GF-D8 (cell line): ENCODE results near the gene COMTD1.
A peak's percentile ranks its signal among the peaks of the same experiment; 100 is the strongest.

Experiments used
- DNase-seq: peaks from one replicate; lab custom pipeline; 2025; lab: John Stamatoyannopoulos, UW

Gene COMTD1

DNA sequence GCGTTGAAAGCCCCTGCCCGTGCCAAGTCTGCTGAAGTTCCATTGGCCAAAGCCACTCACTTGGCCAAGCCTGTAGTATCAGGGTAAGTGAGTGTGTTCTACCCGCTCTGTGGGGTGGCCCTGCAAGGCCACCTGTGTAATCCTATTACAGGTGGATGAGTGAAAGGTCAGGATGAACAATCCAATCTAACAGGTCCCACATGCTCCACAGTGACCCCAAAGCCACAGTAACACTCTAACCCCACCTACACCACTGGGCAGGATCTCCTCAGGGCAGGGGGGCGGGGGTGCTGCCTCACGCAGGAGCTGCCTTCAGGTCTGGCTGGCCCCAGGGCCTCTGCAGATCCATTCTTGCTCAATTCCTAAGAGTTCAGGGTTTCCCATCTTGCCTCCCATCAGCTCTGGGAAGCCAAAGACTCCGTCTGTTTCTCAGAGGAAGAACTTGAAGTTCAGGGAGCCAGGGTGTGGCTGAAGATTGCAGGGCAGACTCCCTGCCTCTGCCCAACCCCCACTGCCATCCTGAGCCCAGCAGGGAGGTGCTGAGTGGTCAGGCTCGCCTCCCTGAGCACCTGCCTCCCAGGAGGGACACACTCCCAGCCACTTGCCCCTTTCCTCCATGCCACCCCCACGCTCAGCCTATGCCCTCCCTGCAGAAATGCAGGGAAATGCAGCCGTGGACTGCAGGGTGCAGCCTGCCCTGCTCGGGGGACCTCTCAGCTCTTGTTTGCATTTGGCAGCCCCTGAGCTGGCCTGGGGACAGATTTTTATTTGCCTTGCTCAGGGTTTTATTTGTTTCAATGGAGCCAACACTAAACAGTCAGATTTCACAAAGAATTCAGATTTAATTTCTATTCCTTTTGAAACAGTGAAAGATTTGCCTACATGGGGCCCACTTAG, 9.8 kb upstream of the COMTD1 start:
- DNase-seq, result no peak

- DNase-seq, result no peak
These were observed 9.0 kb upstream of the COMTD1 start for GRCh38 chr10:75244487-75245353.

GRCh38 chr10:75243426-75243825, 7.7 kb upstream of the COMTD1 start:
- DNase-seq, result no peak

GRCh38 chr10:75240329-75241076, 4.7 kb upstream of the COMTD1 start:
- no peak for DNase-seq

GRCh38 chr10:75239096-75239790, 3.5 kb upstream of the COMTD1 start:
- DNase-seq, result no peak

- no peak for DNase-seq
These were observed 2.7 kb upstream of the COMTD1 start for GRCh38 chr10:75238182-75239095.

DNA sequence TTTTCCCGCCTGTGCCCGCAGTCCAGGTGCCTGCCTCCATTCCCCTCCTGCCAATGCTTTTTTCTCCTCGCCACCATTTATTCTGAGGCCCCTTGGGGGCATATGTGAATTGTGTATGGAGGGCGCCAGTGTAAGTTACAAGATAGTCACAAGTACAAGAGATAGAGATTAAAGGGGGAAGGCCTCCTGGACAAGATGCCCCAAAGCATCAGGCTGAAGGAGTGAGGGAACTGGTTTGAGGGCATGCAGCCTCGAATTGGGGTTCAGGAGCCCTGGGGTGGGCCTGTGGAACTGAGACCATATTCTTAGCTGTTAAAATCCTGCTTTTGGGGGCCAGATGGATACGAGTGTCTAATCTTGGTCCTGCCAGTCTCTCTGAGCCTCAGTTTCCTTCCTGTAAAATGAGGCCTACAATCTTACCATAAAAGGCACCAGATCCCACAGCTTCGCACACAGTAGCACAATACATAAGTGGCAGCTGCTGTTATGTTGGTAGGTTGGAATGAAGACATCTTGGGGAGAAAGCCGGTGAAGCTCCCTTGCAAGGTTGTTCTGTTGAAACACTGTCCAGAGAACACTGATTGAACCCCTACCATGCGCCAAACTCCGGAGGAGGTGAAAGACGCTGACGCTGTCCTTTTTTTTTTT, 545 bp upstream of the COMTD1 start:
- no peak for DNase-seq

GRCh38 chr10:75234683-75235374, 928 bp downstream of the COMTD1 start:
- DNase-seq, result no peak

- DNase-seq, result no peak
These were observed 1.6 kb downstream of the COMTD1 start for GRCh38 chr10:75234017-75234682.

GRCh38 chr10:75233444-75234016, 2.2 kb downstream of the COMTD1 start:
- no peak for DNase-seq

GRCh38 chr10:75231672-75232581, 3.8 kb downstream of the COMTD1 start:
- no peak for DNase-seq

DNA sequence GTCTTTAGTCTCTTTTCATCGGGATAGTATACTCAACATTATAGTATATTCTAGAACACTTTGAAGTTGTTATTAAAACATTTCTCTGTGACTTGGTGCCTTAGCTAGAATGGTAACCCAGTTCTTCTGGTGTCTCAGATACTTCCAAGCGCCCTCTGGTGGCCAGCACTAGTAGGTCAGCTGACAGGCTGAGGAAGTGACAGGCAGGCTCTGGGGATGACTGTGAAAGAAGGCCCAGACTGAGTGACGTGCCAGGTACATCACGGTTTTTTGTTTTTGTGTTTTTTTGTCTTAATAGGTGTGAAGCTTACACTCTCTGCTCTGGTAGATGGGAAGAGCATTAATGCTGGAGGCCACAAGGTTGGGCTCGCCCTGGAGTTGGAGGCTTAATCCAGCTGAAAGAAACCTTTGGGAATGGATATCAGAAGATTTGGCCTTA, 5.1 kb downstream of the COMTD1 start:
- peak; percentile 50 for DNase-seq

GRCh38 chr10:75229971-75230370, 5.8 kb downstream of the COMTD1 start:
- no peak for DNase-seq

DNA sequence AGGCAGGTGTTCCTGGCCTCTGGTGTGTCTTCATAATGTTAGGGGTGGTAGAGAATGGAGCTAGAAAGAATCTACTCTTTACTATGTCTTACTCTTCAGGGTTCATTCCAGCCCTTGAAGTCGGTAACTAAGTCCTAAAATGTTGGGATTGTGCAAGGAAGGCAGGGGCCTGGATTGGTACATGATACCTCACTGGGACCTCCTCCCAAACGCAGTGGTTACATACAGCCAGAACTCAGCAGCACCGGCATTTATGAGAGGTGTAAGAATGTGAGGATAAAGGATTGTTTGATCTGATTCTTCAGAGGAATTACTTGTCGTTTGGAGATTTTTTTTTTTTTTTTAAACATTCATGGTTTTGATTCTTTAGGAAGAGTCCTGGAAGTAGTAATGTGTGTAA, 6.9 kb downstream of the COMTD1 start:
- no peak for DNase-seq

- no peak for DNase-seq
These were observed 7.5 kb downstream of the COMTD1 start for GRCh38 chr10:75228278-75228677.

DNA sequence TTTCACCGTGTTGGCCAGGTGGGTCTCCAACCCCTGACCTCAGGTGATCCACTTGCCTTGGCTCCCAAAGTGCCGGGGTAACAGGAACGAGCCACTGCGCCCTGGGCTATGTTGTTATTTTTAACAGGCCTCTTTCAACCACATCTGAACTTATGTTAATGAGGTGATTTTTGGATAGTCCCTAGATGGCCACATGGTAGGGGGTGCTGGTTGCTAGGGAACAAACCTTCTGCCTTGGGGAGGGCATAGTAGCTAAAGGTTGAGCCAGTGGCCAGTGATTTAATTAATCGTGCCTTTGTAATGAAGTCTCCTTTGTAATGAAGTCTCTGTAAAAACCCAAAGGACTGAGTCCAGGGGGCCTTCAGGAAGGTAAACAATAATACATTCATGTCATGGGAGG, 9.1 kb downstream of the COMTD1 start:
- no peak for DNase-seq

- DNase-seq, result no peak
These were observed 9.7 kb downstream of the COMTD1 start for GRCh38 chr10:75226095-75226494.
